HPDE6-E6E7 (cell line): Measurements from ENCODE around the gene MYCL.

ENCODE experiments used
- DNase-seq: peaks from one replicate; pipeline ENCODE4 v3.0.0; 2011; ENCODE audit warnings: missing footprints; ENCODE audit errors: extremely low spot score

Gene MYCL

GRCh38 chr1:39854738-39855137 lies 47.0 kb downstream of the MYCL start:
- no peak for DNase-seq

GRCh38 chr1:39854314-39854713 lies 47.4 kb downstream of the MYCL start:
- DNase-seq: no peak

GRCh38 chr1:39852876-39853275 lies 48.8 kb downstream of the MYCL start:
- DNase-seq: no peak

- DNase-seq: no peak
Observed at GRCh38 chr1:39852214-39852791, 49.4 kb downstream of the MYCL start.

GRCh38 chr1:39850606-39851216 lies 51.0 kb downstream of the MYCL start:
- DNase-seq: no peak

GRCh38 chr1:39849203-39849602 lies 52.5 kb downstream of the MYCL start:
- no peak for DNase-seq

- DNase-seq: no peak
Observed at GRCh38 chr1:39847940-39848339, 53.8 kb downstream of the MYCL start.

GRCh38 chr1:39846796-39847195 lies 54.9 kb downstream of the MYCL start:
- DNase-seq: no peak

- DNase-seq: peak; percentile 37
Observed at GRCh38 chr1:39845569-39846566, 55.8 kb downstream of the MYCL start.
